Endothelial cell of umbilical vein (primary cell): ENCODE data around the gene WDR48. TPM values are rescaled to one million over a fixed set of nuclear protein-coding genes. Genes with fewer than 3 reads are reported as not detected.

Experiments
- BruUV-seq: library from RNA; stranded (reverse); fragments of 400-500 nt; replicated peaks from 2 replicates; lab custom pipeline; 2021; lab: Mats Ljungman, UMichigan
- CTCF ChIA-PET: fragments of 300-600, 350-600 bp; sonication (Branson Sonifier 250); formaldehyde crosslinking; loops from one replicate; lab custom pipeline; 2021; ENCODE audit warnings: antibody characterized with exemption, inconsistent platforms; lab: Charles Lee
- POLR2A ChIA-PET: fragments of 300-600, 350-600 bp; sonication (Branson Sonifier 250); formaldehyde crosslinking; loops from one replicate; lab custom pipeline; 2021; ENCODE audit warnings: antibody characterized with exemption, inconsistent platforms; lab: Charles Lee
- DNase-seq: peaks from one replicate; pipeline ENCODE4 v3.0.0-alpha.2; 2011; ENCODE audit warnings: low read depth, low spot score
- FAIRE-seq: peaks from 2 replicates; lab custom pipeline; 2011; peaks lifted over from hg19 to GRCh38; lab: Jason Lieb, UNC
- H2AFZ ChIP-seq: 2 replicates; pipeline ENCODE4 v1.6.0; 2012; ENCODE audit warnings: low read depth, low read length, control low read depth, inconsistent platforms
- H3K27ac ChIP-seq: 2 replicates; pipeline ENCODE4 v1.5.1; 2011; ENCODE audit warnings: low read depth, mild to moderate bottlenecking, control low read depth, low read length, moderate library complexity; ENCODE audit not compliant: insufficient read depth
- H3K27me3 ChIP-seq, 2 experiments: 2 replicates each; pipeline versions ENCODE4 v1.6.0 to v1.6.1; 2011; ENCODE audit warnings: low read length in 2 of 2, mixed read lengths in 1 of 2; ENCODE audit not compliant: control insufficient read depth in 2 of 2, insufficient read depth in 2 of 2
- H3K36me3 ChIP-seq, 2 experiments: 2 replicates in 1 of 2; 3 replicates in 1 of 2; pipeline ENCODE4 v1.5.1; 2011; ENCODE audit warnings: low read length in 2 of 2, mild to moderate bottlenecking in 1 of 2, moderate library complexity in 1 of 2; ENCODE audit not compliant: control insufficient read depth in 2 of 2, insufficient read depth in 2 of 2; ENCODE audit errors: extremely low read depth in 1 of 2
- H3K4me1 ChIP-seq: 3 replicates; pipeline ENCODE4 v1.5.1; 2011; ENCODE audit warnings: mild to moderate bottlenecking, low read length; ENCODE audit not compliant: control insufficient read depth, insufficient read depth; ENCODE audit errors: extremely low read depth
- H3K4me2 ChIP-seq: 2 replicates; pipeline ENCODE4 v1.6.1; 2011; ENCODE audit warnings: low read length, control low read depth, mixed read lengths; ENCODE audit not compliant: insufficient read depth
- H3K4me3 ChIP-seq, 3 experiments: fragments of 200-600 bp in 1 of 3; sonication (generic), shearing (Covaris generic) in 1 of 3; replicated peaks in 1 of 3; 2 replicates each; pipeline ENCODE4 v1.5.1; 2011 to 2016; ENCODE audit warnings: control low read depth in 3 of 3, low read length in 3 of 3, mild to moderate bottlenecking in 2 of 3, inconsistent platforms in 1 of 3, low read depth in 1 of 3, moderate library complexity in 1 of 3; ENCODE audit not compliant: insufficient read depth in 1 of 3
- H3K79me2 ChIP-seq: 2 replicates; pipeline ENCODE4 v1.6.0; 2012; ENCODE audit warnings: low read length, inconsistent platforms; ENCODE audit not compliant: control insufficient read depth, insufficient read depth
- H3K9ac ChIP-seq: replicated peaks from 2 replicates; pipeline ENCODE3; 2011; ENCODE audit warnings: low read length, control low read depth; ENCODE audit not compliant: insufficient read depth; ENCODE audit errors: extremely low read depth
- H3K9me1 ChIP-seq: replicated peaks from 3 replicates; pipeline ENCODE4 v1.6.0; 2011; ENCODE audit warnings: mild to moderate bottlenecking, low read length; ENCODE audit not compliant: control insufficient read depth, insufficient read depth; ENCODE audit errors: extremely low read depth
- H3K9me3 ChIP-seq: replicated peaks from 2 replicates; pipeline ENCODE4 v1.5.1; 2012; ENCODE audit warnings: low read length, inconsistent platforms; ENCODE audit not compliant: control insufficient read depth, insufficient read depth
- H4K20me1 ChIP-seq: replicated peaks from 2 replicates; pipeline ENCODE3; 2011; ENCODE audit warnings: mild to moderate bottlenecking, low read length; ENCODE audit not compliant: control insufficient read depth, insufficient read depth; ENCODE audit errors: extremely low read depth
- EZH2 ChIP-seq: IDR thresholded peaks from 2 replicates; pipeline ENCODE4 v1.6.1; 2012; ENCODE audit warnings: borderline replicate concordance, low read depth, mild to moderate bottlenecking, moderate library complexity, low read length, inconsistent platforms; ENCODE audit not compliant: severe bottlenecking
- JUN ChIP-seq: IDR thresholded peaks from 2 replicates; pipeline ENCODE4 v1.6.1; 2011; ENCODE audit warnings: borderline replicate concordance, low read depth; ENCODE audit not compliant: insufficient read length, insufficient read depth
- MYC ChIP-seq: IDR thresholded peaks from one replicate; pipeline ENCODE4 v1.6.1; 2011; ENCODE audit warnings: mild to moderate bottlenecking, low read depth, low read length
- POLR2AphosphoS5 ChIP-seq: IDR thresholded peaks from 2 replicates; pipeline ENCODE4 v1.6.1; 2012; ENCODE audit warnings: low read depth, mild to moderate bottlenecking, control low read depth, low read length, moderate library complexity; ENCODE audit not compliant: insufficient read depth
- dilution Hi-C: fragments of 300-500 bp; cut with MboI; formaldehyde crosslinking; loops from one replicate; pipeline ENCODE4 v1.15.0; 2019; ENCODE audit warnings: low sequenced_read_pairs; ENCODE audit not compliant: extremely low pct_ligation_motif_present
- intact Hi-C: fragments of 100-400 bp; cut with micrococcal nuclease; formaldehyde crosslinking; loops from one replicate; pipeline ENCODE4 v1.10.0; 2022
- polyA plus RNA-seq, 4 experiments: library from polyadenylated mRNA; depleted of rRNA in 3 of 4; stranded (reverse) in 3 of 4; unstranded in 1 of 4; fragments of >200 nt; gene quantifications; 2 replicates each; pipeline versions ENCODE4 v1.2.1 to v1.2.3, GENCODE V29; 2011 to 2012; ENCODE audit warnings: missing spikeins in 1 of 4
- total RNA-seq: library from RNA; stranded (reverse); gene quantifications from 2 replicates; pipeline ENCODE4 v1.2.3, GENCODE V29; 2021
- TF ChIP-seq, protein P1 (sequence below), 2 donors: IDR thresholded peaks; 1 replicate in 1 of 2; 2 replicates in 1 of 2; pipeline ENCODE4 v1.5.1; 2011; ENCODE audit warnings: low read length in 2 of 2, mild to moderate bottlenecking in 2 of 2, moderate library complexity in 2 of 2, control low read depth in 1 of 2, inconsistent platforms in 1 of 2, low read depth in 1 of 2; ENCODE audit not compliant: insufficient read depth in 1 of 2; ENCODE audit errors: extremely low read depth in 1 of 2
- TF ChIP-seq, protein P2 (sequence below): IDR thresholded peaks from 2 replicates; pipeline ENCODE4 v1.6.1; 2011; ENCODE audit not compliant: insufficient read depth, insufficient read length

The WDR48 gene
- total and polyA plus RNA-seq, 2 donors (not counting 3 experiments of a cell fraction or from before 2014, with no cell fraction given): 13.7 to 25.3 TPM

DNA sequence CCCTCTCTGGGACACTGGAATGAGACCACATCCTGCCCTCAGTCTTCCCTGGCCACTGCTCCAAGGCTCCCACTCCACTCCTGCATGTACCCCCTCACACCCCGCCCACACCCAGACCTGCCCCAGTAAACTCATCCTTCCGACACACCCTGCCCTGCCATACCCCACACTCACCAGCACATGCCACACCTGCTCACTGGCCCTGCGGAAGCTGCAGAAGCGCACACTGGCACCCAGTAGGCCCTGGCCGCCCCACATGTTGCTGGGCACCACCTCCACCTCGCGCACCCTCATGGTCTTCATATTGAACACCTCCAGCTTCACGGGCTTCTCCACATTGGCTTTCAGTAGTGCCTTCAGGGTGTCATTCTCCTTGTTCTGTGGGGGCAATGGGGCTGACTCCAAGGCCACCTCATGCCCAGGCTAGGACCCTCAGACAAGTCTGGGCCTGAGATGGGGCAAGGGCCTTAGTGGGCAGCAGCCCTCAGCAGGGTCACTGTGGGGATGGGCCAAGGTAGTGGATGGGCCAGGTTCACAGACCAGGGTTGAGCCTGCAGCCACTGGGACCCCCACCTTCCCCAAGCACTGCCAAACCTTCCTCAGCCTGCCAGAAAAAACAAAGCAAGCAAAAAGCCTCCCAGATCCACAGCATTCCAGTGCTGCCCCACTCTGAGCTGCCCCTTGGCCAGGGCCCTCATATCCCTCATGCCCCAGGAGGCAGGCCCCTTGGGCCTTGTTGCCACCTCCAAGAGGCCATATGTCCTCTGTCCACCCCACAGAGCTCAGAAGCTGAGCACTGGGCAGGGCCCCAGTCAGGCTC is 50.9 kb downstream of the WDR48 start:
- H3K27me3 ChIP-seq: no peaks in the 10 kb centered on the region
- no peak overlapping the region for H2AFZ ChIP-seq
- TF ChIP-seq EZH2 (no peak), POLR2AphosphoS5 (no peak), JUN (no peak), MYC (no peak)
- TF ChIP-seq, protein P1, sequence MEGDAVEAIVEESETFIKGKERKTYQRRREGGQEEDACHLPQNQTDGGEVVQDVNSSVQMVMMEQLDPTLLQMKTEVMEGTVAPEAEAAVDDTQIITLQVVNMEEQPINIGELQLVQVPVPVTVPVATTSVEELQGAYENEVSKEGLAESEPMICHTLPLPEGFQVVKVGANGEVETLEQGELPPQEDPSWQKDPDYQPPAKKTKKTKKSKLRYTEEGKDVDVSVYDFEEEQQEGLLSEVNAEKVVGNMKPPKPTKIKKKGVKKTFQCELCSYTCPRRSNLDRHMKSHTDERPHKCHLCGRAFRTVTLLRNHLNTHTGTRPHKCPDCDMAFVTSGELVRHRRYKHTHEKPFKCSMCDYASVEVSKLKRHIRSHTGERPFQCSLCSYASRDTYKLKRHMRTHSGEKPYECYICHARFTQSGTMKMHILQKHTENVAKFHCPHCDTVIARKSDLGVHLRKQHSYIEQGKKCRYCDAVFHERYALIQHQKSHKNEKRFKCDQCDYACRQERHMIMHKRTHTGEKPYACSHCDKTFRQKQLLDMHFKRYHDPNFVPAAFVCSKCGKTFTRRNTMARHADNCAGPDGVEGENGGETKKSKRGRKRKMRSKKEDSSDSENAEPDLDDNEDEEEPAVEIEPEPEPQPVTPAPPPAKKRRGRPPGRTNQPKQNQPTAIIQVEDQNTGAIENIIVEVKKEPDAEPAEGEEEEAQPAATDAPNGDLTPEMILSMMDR (IDR thresholded peaks at IDR 0.05; ENCODE audit: extremely low read depth in 1 of 2, insufficient read depth in 1 of 2, low read depth in 1 of 2, low read length in 2 of 2): no peak
- TF ChIP-seq, protein P2, sequence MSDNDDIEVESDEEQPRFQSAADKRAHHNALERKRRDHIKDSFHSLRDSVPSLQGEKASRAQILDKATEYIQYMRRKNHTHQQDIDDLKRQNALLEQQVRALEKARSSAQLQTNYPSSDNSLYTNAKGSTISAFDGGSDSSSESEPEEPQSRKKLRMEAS: no peak
- H3K4me2 ChIP-seq: no peak overlapping the region
- no peak overlapping the region for H3K9ac ChIP-seq
- H3K79me2 ChIP-seq: peaks cover 47% of the 10 kb centered on the region
- peaks cover 14 to 22% of the 10 kb centered on the region in 2 experiments for H3K36me3 ChIP-seq
- no peak overlapping the region for H3K27ac ChIP-seq
- dilution Hi-C loops: no loop called here
- no TSS peak for BruUV-seq
- no peaks in the 10 kb centered on the region for H3K9me3 ChIP-seq
- H4K20me1 ChIP-seq: no peaks in the 10 kb centered on the region
- no peaks in the 10 kb centered on the region for H3K9me1 ChIP-seq
- FAIRE-seq (no peak), DNase-seq (no peak)
- ChIA-PET CTCF (interaction anchor here (1.0 to 3.7 kb wide), 2 partner anchors 186 to 190 kb away, joined by 9 to 21 read pairs; no protein-coding TSS in a partner anchor), POLR2A (no interaction called here)
- intact Hi-C loops: no loop called here
- H3K4me3 ChIP-seq: no peak overlapping the region
- H3K4me1 ChIP-seq: peaks cover 16% of the 10 kb centered on the region
